GM21717 (cell line): ENCODE data around the gene PLEKHD1.

Experiments used
- ATAC-seq: cut with Tn5 transposase; IDR thresholded peaks from one replicate; pipeline ENCODE4 v1.9.1; 2021; ENCODE audit warnings: mild to moderate bottlenecking, moderate library complexity; ENCODE audit not compliant: unreplicated experiment

Gene PLEKHD1

DNA sequence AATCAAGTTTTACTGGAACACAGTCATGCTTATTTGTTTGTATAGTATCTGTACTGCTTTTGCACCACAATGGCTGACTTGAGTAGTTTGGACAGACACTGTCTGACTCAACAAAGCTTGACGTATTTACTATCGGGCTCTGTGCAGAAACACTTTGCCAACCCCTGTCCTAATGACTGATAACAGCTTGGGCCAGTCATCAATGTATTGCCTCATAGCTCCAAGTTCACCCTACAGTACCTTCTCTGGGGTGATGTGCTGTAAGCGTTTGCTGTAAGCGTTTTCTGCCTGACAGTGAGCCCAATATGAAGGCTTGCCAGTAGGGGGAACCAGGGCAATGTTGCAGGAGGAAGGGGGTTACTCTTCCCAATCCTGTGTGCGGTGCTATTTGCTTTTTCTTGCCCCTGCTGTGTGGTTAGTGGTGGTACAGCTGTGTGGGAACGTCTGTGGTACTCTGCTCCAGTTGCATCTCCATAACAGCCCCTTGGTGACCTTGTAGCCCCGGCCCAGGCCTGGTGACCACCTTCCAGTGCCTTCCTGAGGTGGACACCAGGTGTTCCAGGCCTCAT is 95.6 kb downstream of the PLEKHD1 start:
- ATAC-seq = no peak
